ENCODE results near the gene SERP2.
A peak's percentile ranks its signal among the peaks of the same experiment; 100 is the strongest.

The SERP2 gene

DNA sequence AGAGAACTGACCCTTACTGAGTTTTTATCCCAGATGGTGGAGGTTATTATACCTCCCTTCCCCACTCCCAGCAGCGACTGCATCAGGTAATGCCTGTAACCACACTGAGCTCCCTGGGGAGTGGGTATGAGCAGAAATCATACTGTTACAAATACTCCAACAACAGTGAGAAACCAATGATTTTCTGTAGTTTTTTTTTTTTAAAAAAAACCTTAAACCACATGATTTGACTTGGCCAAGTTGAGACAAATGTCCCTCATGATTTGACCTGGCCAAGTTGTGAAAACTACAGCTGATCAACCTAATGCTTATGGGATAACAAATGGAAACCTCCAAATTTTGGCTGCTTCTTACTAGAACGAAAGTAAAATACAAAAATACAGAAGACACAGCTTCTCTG, 33.1 kb upstream of the SERP2 start:
- no peak overlapping the region for H3K4me3 ChIP-seq (ENCODE audit: low read length in 2 of 2)
- H3K4me1 ChIP-seq (ENCODE audit: control insufficient read depth, insufficient read depth, low read length): no peaks in the 10 kb centered on the region
- H3K27ac ChIP-seq (ENCODE audit: low read length): no peak overlapping the region
- H3K27me3 ChIP-seq (ENCODE audit: control insufficient read depth in 1 of 2, insufficient read depth in 2 of 2, low read length in 2 of 2): no peaks in the 10 kb centered on the region
- no peaks in the 10 kb centered on the region for H3K9me3 ChIP-seq (ENCODE audit: control insufficient read depth in 2 of 2, low read length in 2 of 2)
- no peaks in the 10 kb centered on the region for H3K36me3 ChIP-seq (ENCODE audit: control insufficient read depth in 2 of 2, insufficient read depth in 2 of 2, low read length in 2 of 2)
- no peak overlapping the region for H3K9ac ChIP-seq (ENCODE audit: low read length in 2 of 2)

DNA sequence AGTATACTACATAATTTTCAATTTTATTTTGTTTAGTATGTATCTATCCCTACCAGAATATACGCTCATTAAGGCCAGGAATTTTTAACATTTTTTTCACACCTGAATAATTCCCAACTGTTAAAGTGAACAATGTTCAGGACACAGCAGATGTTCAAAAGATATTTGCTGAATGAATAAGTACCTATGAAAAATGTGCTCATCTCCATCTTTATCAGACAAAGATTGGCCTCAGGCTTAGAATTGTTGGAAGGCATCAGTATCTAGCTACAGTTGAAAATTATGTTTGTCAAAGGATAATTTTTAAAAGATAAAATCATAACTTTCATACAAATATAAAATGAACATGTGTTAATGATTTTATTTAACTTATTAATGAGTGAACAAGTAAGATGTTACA, 30.9 kb upstream of the SERP2 start:
- Histone ChIP-seq H3K4me1 (ENCODE audit: control insufficient read depth, insufficient read depth, low read length) (peaks cover 4% of the 10 kb centered on the region), H3K9me3 (ENCODE audit: control insufficient read depth in 2 of 2, low read length in 2 of 2) (no peaks in the 10 kb centered on the region), H3K9ac (ENCODE audit: low read length in 2 of 2) (no peak overlapping the region), H3K36me3 (ENCODE audit: control insufficient read depth in 2 of 2, insufficient read depth in 2 of 2, low read length in 2 of 2) (no peaks in the 10 kb centered on the region), H3K4me3 (ENCODE audit: low read length in 2 of 2) (no peak overlapping the region), H3K27ac (ENCODE audit: low read length) (no peak overlapping the region), H3K27me3 (ENCODE audit: control insufficient read depth in 1 of 2, insufficient read depth in 2 of 2, low read length in 2 of 2) (no peaks in the 10 kb centered on the region)

DNA sequence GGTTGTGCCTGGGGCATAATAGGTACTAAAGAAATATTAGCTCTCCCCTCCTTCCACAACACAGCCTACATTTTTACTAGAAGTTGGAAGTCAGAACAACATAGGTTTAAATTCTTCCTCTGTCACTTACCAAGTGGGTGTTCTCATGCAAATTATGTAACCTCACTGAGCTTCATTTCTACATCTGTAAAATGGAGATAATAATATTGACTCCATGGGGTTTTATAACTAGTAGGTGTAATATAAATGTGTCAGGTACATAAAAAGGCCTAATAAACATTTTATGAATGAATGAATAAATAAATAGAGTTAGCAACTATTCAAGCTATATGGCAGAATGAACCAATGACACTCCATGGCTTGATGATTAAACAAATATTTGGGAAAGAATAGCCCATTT, 27.1 kb upstream of the SERP2 start:
- Histone ChIP-seq H3K27me3 (ENCODE audit: control insufficient read depth in 1 of 2, insufficient read depth in 2 of 2, low read length in 2 of 2) (no peaks in the 10 kb centered on the region), H3K4me3 (ENCODE audit: low read length in 2 of 2) (no peak overlapping the region), H3K36me3 (ENCODE audit: control insufficient read depth in 2 of 2, insufficient read depth in 2 of 2, low read length in 2 of 2) (no peaks in the 10 kb centered on the region), H3K27ac (ENCODE audit: low read length) (no peak overlapping the region), H3K4me1 (ENCODE audit: control insufficient read depth, insufficient read depth, low read length) (peaks cover 9% of the 10 kb centered on the region), H3K9me3 (ENCODE audit: control insufficient read depth in 2 of 2, low read length in 2 of 2) (no peaks in the 10 kb centered on the region), H3K9ac (ENCODE audit: low read length in 2 of 2) (no peak overlapping the region)

DNA sequence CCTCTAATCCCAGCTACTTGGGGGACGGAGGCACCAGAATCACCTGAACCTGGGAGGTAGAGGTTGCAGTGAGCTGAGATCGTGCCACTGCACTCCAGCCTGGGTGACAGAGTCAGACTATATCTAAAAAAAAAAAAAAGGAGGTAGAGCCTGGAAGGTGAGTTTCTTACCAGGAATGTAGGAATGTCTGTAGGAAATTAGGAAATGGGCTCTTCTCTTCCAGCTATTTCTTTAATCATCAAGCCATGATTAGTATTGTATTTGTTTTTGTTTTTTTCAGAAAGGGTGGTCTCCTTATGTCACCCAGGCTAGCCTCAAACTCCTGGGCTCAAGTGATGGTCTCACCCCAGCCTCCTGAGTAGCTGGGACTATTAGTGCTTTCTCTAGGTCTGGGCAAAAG, 26.3 kb upstream of the SERP2 start:
- Histone ChIP-seq H3K9me3 (ENCODE audit: control insufficient read depth in 2 of 2, low read length in 2 of 2) (no peaks in the 10 kb centered on the region), H3K9ac (ENCODE audit: low read length in 2 of 2) (no peak overlapping the region), H3K27ac (ENCODE audit: low read length) (no peak overlapping the region)

DNA sequence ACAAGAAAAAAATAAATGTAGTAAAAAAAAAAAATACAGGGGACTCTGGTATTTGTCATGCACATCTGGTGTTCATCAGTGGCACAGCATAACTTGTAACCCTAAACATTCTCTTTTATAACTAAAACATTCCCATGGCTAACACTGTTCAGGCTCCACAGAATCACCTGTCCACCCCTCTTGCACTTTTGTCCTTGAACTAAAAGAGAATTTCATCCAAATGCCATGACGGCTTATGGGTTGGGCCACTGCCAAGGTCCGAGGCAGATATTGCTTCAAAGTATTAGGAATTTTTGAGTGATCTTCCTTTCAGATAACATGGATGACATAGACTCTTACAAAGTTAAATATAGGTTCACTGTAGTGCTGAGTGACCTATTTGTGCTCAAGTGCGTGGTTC, 25.7 kb upstream of the SERP2 start:
- no peaks in the 10 kb centered on the region for H3K9me3 ChIP-seq (ENCODE audit: control insufficient read depth in 2 of 2, low read length in 2 of 2)
- peak overlapping the region in 1 of 2 donors; percentile 48 for H3K4me3 ChIP-seq (ENCODE audit: low read length in 2 of 2)
- H3K9ac ChIP-seq (ENCODE audit: low read length in 2 of 2): no peak overlapping the region
- H3K27me3 ChIP-seq (ENCODE audit: control insufficient read depth in 1 of 2, insufficient read depth in 2 of 2, low read length in 2 of 2): no peaks in the 10 kb centered on the region
- no peak overlapping the region for H3K27ac ChIP-seq (ENCODE audit: low read length)
- peaks cover 9% of the 10 kb centered on the region for H3K4me1 ChIP-seq (ENCODE audit: control insufficient read depth, insufficient read depth, low read length)
- H3K36me3 ChIP-seq (ENCODE audit: control insufficient read depth in 2 of 2, insufficient read depth in 2 of 2, low read length in 2 of 2): no peaks in the 10 kb centered on the region

More for the DNA sequence above, 26.3 kb upstream of the SERP2 start:
- Histone ChIP-seq H3K36me3 (ENCODE audit: control insufficient read depth in 2 of 2, insufficient read depth in 2 of 2, low read length in 2 of 2) (no peaks in the 10 kb centered on the region), H3K27me3 (ENCODE audit: control insufficient read depth in 1 of 2, insufficient read depth in 2 of 2, low read length in 2 of 2) (no peaks in the 10 kb centered on the region), H3K4me3 (ENCODE audit: low read length in 2 of 2) (no peak overlapping the region), H3K4me1 (ENCODE audit: control insufficient read depth, insufficient read depth, low read length) (peaks cover 9% of the 10 kb centered on the region)

DNA sequence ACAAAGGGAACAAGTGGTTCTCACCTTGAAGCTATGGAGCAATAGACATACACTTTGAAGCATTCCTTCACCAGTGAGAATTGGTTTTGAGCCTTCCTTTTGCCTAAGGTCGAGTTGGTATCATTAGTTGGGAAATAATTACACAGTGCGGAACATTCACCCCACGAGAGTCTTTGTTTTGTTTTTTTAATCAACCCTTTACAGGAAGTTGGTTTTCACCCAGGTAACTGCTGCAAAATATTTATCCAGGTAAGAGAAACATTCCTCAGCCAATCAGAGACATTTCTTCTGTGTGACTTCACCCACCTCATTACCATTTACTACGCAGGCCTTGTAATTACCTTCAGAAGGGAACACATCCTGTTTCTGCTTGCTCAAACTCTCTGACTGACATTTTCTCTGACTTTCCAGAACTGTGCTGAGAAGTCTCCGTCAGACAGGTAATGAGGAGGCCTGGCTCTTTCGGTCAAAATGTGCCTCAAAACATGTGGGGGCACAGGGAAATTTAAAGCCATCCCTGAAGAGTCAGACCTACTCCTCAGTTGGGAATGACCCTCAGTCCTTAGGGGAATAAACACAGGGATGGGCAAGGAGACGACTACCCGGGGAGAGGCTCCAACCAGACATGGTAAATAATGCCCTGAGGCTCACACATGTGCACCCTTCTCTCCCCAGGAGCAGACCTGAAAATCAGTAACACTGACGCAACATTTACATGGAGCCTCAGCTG, 22.7 kb upstream of the SERP2 start:
- Histone ChIP-seq H3K27me3 (ENCODE audit: control insufficient read depth in 1 of 2, insufficient read depth in 2 of 2, low read length in 2 of 2) (no peaks in the 10 kb centered on the region), H3K27ac (ENCODE audit: low read length) (no peak overlapping the region), H3K9me3 (ENCODE audit: control insufficient read depth in 2 of 2, low read length in 2 of 2) (no peaks in the 10 kb centered on the region), H3K4me1 (ENCODE audit: control insufficient read depth, insufficient read depth, low read length) (peaks cover 9% of the 10 kb centered on the region), H3K9ac (ENCODE audit: low read length in 2 of 2) (no peak overlapping the region), H3K4me3 (ENCODE audit: low read length in 2 of 2) (no peak overlapping the region), H3K36me3 (ENCODE audit: control insufficient read depth in 2 of 2, insufficient read depth in 2 of 2, low read length in 2 of 2) (no peaks in the 10 kb centered on the region)

DNA sequence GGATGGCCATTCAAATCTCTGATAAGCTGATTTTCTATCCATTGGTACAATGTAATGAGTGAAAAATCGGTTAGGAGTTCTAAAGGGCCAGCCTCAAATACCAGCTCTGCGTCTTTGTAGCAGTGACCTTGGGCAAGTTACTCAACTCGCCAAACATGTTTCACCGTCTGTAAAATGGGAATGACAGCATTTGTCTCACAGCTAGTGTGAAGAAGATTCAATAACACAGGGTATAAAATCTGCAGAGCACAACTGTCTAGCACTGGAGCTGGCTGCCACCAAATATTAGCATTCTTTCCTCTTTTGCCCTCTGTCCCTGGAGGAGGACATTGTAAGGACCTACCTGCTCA, 22.1 kb upstream of the SERP2 start:
- Histone ChIP-seq H3K4me1 (ENCODE audit: control insufficient read depth, insufficient read depth, low read length) (peaks cover 9% of the 10 kb centered on the region), H3K27ac (ENCODE audit: low read length) (no peak overlapping the region), H3K9ac (ENCODE audit: low read length in 2 of 2) (no peak overlapping the region), H3K36me3 (ENCODE audit: control insufficient read depth in 2 of 2, insufficient read depth in 2 of 2, low read length in 2 of 2) (no peaks in the 10 kb centered on the region), H3K27me3 (ENCODE audit: control insufficient read depth in 1 of 2, insufficient read depth in 2 of 2, low read length in 2 of 2) (no peaks in the 10 kb centered on the region), H3K4me3 (ENCODE audit: low read length in 2 of 2) (no peak overlapping the region), H3K9me3 (ENCODE audit: control insufficient read depth in 2 of 2, low read length in 2 of 2) (no peaks in the 10 kb centered on the region)

DNA sequence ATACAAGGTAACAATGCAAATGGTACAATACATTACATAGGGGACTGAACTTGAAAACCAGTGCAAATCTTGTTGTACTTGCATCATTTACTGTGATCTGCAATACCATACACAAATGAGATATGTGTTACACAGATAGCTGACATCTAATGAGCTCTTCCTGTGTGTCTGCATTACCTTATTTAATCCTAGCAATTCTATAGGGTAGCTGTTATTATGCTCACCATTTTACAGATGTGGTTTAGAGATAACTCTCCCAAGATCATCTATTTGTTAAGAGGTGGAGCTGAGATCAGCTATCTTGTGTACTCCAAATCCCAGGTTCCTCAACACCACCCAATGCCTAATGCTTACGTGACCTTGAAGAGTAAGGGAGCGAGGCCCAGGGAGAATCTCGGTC, 21.4 kb upstream of the SERP2 start:
- Histone ChIP-seq H3K27ac (ENCODE audit: low read length) (no peak overlapping the region), H3K27me3 (ENCODE audit: control insufficient read depth in 1 of 2, insufficient read depth in 2 of 2, low read length in 2 of 2) (no peaks in the 10 kb centered on the region), H3K36me3 (ENCODE audit: control insufficient read depth in 2 of 2, insufficient read depth in 2 of 2, low read length in 2 of 2) (no peaks in the 10 kb centered on the region), H3K9ac (ENCODE audit: low read length in 2 of 2) (no peak overlapping the region), H3K4me1 (ENCODE audit: control insufficient read depth, insufficient read depth, low read length) (peaks cover 5% of the 10 kb centered on the region), H3K9me3 (ENCODE audit: control insufficient read depth in 2 of 2, low read length in 2 of 2) (no peaks in the 10 kb centered on the region), H3K4me3 (ENCODE audit: low read length in 2 of 2) (no peak overlapping the region)

DNA sequence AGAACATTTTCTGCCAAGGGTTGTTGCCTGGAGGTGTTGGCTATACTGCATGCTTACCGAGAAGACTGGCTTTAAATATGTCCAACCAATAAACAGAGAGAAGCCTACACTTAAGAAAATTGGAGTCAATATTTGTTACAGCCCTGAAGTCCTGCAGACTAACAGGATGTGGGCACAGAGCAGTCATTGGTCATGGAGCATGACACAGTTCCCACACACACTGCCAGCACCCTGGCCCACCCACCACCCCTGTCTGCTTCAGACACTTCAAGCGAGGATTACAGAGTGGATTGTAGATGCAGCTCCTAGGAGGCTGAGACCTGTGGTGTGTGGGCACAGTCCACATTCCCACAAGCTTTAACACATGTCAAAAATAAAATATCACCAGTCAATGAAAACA, 21.0 kb upstream of the SERP2 start:
- no peak overlapping the region for H3K9ac ChIP-seq (ENCODE audit: low read length in 2 of 2)
- no peaks in the 10 kb centered on the region for H3K9me3 ChIP-seq (ENCODE audit: control insufficient read depth in 2 of 2, low read length in 2 of 2)
- no peaks in the 10 kb centered on the region for H3K27me3 ChIP-seq (ENCODE audit: control insufficient read depth in 1 of 2, insufficient read depth in 2 of 2, low read length in 2 of 2)
- H3K4me3 ChIP-seq (ENCODE audit: low read length in 2 of 2): no peak overlapping the region
- peaks cover 5% of the 10 kb centered on the region for H3K4me1 ChIP-seq (ENCODE audit: control insufficient read depth, insufficient read depth, low read length)
- H3K36me3 ChIP-seq (ENCODE audit: control insufficient read depth in 2 of 2, insufficient read depth in 2 of 2, low read length in 2 of 2): no peaks in the 10 kb centered on the region
- no peak overlapping the region for H3K27ac ChIP-seq (ENCODE audit: low read length)

DNA sequence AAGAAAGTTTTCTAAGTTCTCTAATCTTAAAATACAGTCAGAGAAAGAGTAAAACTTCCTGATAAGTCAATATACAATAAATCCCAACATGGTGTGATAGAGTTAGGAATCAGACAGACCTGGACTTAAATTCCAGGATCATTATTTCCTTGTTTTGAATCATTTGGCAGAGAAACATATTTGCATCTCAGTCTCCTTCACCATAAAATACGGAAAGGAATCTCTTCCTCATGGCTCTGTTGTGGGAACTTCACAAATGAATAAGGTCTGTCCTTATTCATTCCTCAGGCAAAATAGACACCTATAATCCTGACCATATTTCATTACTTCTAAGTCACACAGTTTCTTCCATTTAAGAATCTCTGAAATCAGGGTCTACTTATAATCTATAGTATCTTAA, 19.3 kb upstream of the SERP2 start:
- no peak overlapping the region for H3K27ac ChIP-seq (ENCODE audit: low read length)

DNA sequence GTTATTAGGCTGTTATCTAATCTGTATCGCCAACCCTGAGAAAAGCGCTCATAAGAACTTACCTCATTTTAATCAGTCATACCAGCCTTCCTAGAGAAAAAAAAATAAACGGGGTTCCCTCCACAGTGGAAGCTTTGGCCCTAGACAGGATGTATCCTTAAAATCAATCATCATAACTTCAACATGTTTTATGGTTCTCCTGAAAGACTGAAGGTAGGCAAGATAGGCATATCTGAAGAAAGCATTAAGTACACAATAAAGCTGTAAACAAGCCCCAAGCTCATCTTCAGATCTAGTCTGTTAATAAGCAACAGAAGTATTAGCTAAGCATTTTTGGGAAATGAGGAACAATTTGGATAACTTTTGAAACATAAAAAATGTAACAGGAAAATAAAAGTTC, 18.7 kb upstream of the SERP2 start:
- Histone ChIP-seq H3K27ac (ENCODE audit: low read length) (no peak overlapping the region), H3K36me3 (ENCODE audit: control insufficient read depth in 2 of 2, insufficient read depth in 2 of 2, low read length in 2 of 2) (no peaks in the 10 kb centered on the region), H3K4me1 (ENCODE audit: control insufficient read depth, insufficient read depth, low read length) (no peaks in the 10 kb centered on the region), H3K9me3 (ENCODE audit: control insufficient read depth in 2 of 2, low read length in 2 of 2) (no peaks in the 10 kb centered on the region), H3K4me3 (ENCODE audit: low read length in 2 of 2) (no peak overlapping the region), H3K27me3 (ENCODE audit: control insufficient read depth in 1 of 2, insufficient read depth in 2 of 2, low read length in 2 of 2) (no peaks in the 10 kb centered on the region), H3K9ac (ENCODE audit: low read length in 2 of 2) (no peak overlapping the region)

More for the DNA sequence above, 19.3 kb upstream of the SERP2 start:
- no peak overlapping the region for H3K9ac ChIP-seq (ENCODE audit: low read length in 2 of 2)
- no peaks in the 10 kb centered on the region for H3K9me3 ChIP-seq (ENCODE audit: control insufficient read depth in 2 of 2, low read length in 2 of 2)
- H3K36me3 ChIP-seq (ENCODE audit: control insufficient read depth in 2 of 2, insufficient read depth in 2 of 2, low read length in 2 of 2): no peaks in the 10 kb centered on the region
- H3K27me3 ChIP-seq (ENCODE audit: control insufficient read depth in 1 of 2, insufficient read depth in 2 of 2, low read length in 2 of 2): no peaks in the 10 kb centered on the region
- no peak overlapping the region for H3K4me3 ChIP-seq (ENCODE audit: low read length in 2 of 2)
- no peaks in the 10 kb centered on the region for H3K4me1 ChIP-seq (ENCODE audit: control insufficient read depth, insufficient read depth, low read length)

All from stomach smooth muscle (tissue), 2 donors.